Choroid plexus epithelial cell (primary cell): Measurements from ENCODE around the gene ZNF681.
"Not testable (repeated sequence)": the region's sequence is repeated elsewhere in the genome, so short reads cannot be mapped to it uniquely, and the experiment has no call there.

Experiments
- DNase-seq: peaks from one replicate; pipeline ENCODE4 v3.0.0-alpha.2; 2010; ENCODE audit warnings: low read depth
- H3K4me3 ChIP-seq: 2 replicates; pipeline ENCODE4 v1.5.1; 2011; ENCODE audit warnings: low read depth, mild to moderate bottlenecking, control low read depth, low read length, moderate library complexity
- TF ChIP-seq, protein P1 (sequence below): conservative IDR thresholded peaks from 2 replicates; pipeline ENCODE4 v1.5.1; 2011; ENCODE audit warnings: low read depth, mild to moderate bottlenecking, control low read depth, inconsistent platforms, low read length, moderate library complexity

ZNF681 gene

DNA sequence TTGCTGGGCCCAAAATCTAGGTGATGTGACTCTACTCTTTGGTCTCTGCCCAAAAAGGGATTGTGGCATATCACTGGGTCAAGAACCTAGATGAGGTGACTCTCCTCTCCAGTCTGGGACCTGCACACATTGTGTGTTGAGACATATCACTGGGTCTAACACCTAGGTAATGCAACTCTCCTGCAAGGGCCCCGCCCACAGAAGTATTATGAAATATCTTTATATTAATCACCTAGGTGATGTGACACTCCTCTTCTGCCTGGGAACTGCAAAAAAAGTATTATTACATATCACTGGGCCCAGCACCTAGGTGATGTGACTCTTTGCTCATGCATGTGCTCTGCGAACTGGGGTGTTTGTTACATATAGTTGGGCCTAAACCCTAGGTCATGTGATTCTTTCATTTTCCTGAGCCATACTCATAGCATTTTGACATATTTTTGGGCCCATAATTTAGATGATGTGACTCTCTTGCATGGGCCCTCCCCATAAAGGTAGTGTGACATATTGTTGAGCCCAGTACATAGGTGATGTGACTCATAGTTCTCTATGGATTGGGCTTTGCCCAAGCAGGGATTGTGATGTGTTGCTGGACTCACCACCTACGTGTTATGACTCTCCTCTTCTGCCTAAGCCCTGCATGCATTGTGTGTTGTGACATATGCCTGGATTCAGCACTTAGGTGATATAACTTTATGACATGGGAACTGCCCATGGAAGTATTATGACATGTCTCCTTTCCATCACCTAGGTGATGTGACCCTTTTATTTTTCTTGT lies 11.2 kb upstream of the ZNF681 start:
- no peak overlapping the region for H3K4me3 ChIP-seq
- TF ChIP-seq, protein P1, sequence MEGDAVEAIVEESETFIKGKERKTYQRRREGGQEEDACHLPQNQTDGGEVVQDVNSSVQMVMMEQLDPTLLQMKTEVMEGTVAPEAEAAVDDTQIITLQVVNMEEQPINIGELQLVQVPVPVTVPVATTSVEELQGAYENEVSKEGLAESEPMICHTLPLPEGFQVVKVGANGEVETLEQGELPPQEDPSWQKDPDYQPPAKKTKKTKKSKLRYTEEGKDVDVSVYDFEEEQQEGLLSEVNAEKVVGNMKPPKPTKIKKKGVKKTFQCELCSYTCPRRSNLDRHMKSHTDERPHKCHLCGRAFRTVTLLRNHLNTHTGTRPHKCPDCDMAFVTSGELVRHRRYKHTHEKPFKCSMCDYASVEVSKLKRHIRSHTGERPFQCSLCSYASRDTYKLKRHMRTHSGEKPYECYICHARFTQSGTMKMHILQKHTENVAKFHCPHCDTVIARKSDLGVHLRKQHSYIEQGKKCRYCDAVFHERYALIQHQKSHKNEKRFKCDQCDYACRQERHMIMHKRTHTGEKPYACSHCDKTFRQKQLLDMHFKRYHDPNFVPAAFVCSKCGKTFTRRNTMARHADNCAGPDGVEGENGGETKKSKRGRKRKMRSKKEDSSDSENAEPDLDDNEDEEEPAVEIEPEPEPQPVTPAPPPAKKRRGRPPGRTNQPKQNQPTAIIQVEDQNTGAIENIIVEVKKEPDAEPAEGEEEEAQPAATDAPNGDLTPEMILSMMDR, result no peak
- DNase-seq, result no peak

DNA sequence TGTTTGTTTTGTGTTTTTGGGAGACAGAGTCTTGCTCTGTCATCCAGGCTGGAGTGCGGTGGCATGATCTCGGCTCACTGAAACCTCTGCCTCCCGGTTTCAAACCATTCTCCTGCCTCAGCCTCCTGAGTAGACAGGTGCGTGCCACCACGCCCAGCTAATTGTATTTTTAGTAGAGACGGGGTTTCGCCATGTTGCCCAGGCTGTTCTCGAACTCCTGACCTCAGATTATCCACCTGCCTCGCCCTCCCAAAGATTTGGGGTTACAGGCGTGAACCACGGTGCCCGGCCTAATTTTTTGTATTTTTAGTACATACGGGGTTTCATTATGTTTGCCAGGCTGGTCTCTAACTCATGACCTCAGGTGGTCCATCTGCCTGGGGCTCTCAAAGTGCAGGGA lies 8.3 kb upstream of the ZNF681 start:
- TF ChIP-seq, protein P1, result no peak
- no peak overlapping the region for H3K4me3 ChIP-seq
- DNase-seq, result no peak

DNA sequence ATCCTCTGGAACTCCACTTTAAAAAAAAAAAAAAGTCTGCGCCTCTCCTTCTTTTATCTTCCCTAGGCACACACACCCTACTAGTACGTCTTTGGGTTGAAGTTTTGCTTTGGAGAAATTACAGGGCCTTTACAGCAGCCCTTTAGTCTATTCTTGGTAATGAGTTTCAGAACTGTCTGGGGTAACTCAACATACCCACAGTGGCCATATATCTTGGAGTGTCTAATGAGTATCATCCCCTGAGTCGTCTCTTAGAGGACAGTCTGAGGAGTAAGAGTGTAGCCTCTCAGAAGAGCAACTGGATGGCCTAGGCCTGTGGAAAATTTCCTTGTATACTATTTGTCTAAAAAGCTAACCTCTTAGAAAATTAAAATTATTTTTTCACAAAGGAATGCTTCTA lies 6.1 kb upstream of the ZNF681 start:
- TF ChIP-seq, protein P1, result no peak
- no peak for DNase-seq
- no peak overlapping the region for H3K4me3 ChIP-seq

DNA sequence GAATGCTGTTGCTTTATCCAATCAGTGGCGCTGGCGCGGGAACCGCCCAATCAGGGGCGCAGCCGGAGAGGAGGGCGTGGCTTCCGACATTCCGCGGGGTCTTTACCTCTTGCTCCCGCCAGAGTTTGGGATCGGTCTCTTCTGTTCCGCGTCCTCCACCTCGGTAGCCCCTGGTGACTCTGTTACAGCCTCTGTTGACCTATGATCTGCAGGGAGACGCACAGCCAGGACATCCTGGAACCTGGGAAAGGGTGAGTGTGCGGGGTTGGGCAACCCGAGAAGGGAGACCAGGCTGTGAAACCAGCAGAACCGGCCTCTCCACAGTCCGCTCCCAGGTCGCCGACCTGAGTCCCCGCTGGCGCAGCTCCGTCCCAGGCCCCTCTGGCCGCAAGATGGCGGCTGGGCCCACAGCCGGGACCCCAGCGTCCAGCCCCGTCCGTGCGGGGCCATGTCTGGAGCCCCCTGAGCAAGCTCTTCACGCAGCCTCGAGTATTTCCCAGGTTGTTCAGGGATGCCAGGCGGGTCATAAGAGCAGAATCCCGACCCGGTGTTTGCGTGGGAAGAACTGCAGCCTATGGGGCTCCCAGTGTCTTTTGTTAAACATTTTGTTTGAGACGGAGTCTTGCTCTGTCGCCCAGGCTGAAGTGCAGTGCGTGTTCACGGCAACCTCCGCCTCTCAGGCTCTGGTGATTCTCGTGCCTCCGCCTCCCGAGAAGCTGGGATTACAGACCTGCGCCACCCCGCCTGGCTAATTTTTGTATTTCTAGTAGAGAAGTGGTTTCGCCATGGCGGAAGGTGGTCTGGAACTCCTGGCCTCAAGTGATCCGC lies 4.4 kb upstream of the ZNF681 start:
- peak; percentile 71 for DNase-seq
- H3K4me3 ChIP-seq, result peak overlapping the region; percentile 89
- TF ChIP-seq, protein P1, result no peak

DNA sequence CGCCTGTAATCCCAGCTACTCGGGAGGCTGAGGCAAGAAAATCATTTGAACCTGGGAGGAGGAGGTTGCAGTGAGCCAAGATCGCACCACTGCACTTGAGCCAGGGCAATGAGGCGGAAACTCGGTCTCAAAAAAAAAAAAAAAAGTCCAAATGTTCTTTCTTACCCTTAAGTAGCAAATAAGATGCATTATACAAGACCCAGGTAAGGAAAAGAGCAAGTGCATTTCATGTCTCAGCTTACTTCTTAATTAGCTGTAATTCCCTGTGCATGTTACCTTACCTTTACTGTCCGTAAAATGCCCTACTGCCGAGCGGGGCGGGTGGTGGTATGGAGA lies 3.8 kb upstream of the ZNF681 start:
- peak overlapping the region; percentile 89 for H3K4me3 ChIP-seq
- DNase-seq, result no peak
- TF ChIP-seq, protein P1, result no peak

DNA sequence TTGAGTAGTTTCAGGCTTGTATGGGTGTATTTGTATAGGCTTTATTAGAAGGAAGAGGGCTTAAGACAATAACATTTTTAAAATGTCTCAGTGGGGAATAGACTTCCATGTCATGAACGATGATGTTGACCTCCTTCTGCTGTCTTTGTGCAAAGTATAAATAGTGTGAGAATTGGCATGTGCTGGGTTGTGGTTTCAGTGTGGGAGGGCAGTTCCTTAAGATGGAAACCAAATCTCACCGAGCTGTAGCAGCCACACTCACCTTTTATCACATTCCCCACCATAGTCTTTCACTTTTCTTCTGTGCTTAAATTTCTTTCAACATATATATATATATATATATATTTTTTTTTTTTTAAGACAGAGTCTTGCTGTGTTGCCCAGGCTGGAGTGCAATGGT lies 1.6 kb upstream of the ZNF681 start:
- H3K4me3 ChIP-seq, DNase-seq: not testable (repeated sequence)

DNA sequence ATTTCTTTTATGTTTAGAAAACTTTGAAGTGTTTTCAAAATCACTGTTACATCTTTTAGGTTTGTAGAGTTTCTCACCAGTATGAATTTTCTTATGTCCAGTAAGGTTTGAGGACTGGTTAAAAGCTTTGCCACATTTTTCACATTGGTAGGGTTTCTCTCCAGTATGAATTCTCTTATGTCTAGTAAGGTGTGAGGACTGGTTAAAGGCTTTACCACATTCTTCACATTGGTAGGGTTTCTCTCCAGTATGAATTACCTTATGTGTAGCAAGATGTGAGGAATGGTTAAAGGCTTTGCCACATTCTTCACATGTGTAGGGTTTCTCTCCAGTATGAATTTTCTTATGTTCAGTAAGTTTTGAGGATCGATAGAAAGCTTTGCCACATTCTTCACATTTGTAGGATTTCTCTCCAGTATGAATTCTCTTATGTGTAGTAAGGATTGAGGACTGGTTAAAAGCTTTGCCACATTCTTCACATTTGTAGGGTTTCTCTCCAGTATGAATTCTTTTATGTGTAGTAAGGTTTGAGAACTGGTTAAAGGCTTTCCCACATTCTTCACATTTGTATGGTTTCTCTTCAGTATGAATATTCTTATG lies 15.0 kb downstream of the ZNF681 start:
- DNase-seq, H3K4me3 ChIP-seq: not testable (repeated sequence)

DNA sequence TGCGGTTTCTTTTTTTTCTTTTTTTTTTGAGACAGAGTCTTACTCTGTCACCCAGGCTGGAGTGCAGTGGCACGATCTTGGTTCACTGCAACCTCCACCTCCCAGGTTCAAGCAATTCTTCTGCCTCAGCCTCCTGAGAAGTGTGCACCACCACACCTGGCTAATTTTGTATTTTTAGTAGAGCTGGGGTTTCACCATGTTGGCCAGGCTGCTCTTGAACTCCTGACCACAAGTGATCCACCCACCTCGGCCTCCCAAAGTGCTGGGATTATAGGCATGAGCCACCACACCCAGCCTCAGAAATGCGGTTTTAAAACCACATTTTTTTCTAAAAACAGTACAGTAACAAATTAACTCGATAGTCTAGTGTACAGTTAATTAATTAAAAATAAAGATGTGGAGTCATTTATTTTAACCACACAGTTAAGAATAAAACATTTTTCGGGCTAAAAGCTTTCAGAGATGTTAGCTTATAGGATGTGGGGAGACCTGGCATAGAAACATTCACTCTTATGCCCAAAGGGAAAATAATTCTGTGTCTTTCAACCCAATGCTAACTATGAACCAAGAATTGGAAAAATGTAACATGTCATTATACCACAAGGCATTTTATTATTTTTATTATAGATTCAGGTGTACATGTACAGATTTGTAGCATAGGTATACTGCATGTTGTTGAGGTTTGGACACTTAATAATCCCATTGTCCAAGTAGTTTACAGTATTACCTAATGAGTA lies 27.8 kb downstream of the ZNF681 start:
- H3K4me3 ChIP-seq, DNase-seq: not testable (repeated sequence)

DNA sequence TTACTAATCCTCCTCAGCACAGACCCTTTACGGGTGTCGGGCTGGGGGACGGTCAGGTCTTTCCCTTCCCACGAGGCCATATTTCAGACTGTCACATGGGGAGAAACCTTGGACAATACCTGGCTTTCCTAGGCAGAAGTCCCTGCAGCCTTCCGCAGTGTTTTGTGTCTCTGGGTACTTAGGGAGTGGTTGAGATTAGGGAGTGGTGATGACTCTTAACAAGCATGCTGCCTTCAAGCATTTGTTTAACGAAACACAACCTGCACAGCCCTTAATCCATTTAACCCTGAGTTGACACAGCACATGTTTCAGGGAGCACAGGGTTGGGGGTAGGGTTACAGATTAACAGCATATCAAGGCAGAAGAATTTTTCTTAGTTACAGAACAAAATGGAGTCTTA lies 34.5 kb downstream of the ZNF681 start:
- not testable (repeated sequence) for H3K4me3 ChIP-seq, DNase-seq
